Brain microvascular endothelial cell (primary cell): ENCODE measurements around the gene ARHGAP26.

Source experiments
- DNase-seq: peaks from one replicate; pipeline ENCODE4 v3.0.0-alpha.2; 2020
- H3K27ac ChIP-seq: fragments of 250-450 bp; sonication (Bioruptor Pico); 2 replicates; pipeline ENCODE4 v1.5.1; 2020; ENCODE audit warnings: mild to moderate bottlenecking, moderate library complexity
- H3K27me3 ChIP-seq: fragments of 250-450 bp; sonication (Bioruptor Pico); replicated peaks from 2 replicates; pipeline ENCODE4 v1.5.1; 2020; ENCODE audit warnings: mild to moderate bottlenecking
- H3K36me3 ChIP-seq: fragments of 250-450 bp; sonication (Bioruptor Pico); replicated peaks from 2 replicates; pipeline ENCODE4 v1.5.1; 2020; ENCODE audit warnings: mild to moderate bottlenecking
- H3K4me3 ChIP-seq: 2 replicates; pipeline ENCODE4 v1.5.1; 2011; ENCODE audit warnings: low read depth, mild to moderate bottlenecking, control low read depth, low read length, moderate library complexity
- CTCF ChIP-seq: IDR thresholded peaks from 2 replicates; pipeline ENCODE4 v1.5.1; 2011; ENCODE audit warnings: low read depth, mild to moderate bottlenecking, moderate library complexity, low read length, control low read depth, inconsistent platforms; ENCODE audit errors: missing control alignments
- in situ Hi-C: cut with HindIII; loops from 2 replicates; pipeline ENCODE4 v1.10.0; 2017; ENCODE audit warnings: low sequenced_read_pairs, low pct_ligation_motif_present

The ARHGAP26 gene

GRCh38 chr5:142823126-142823525 lies 52.9 kb downstream of the ARHGAP26 start:
- in situ Hi-C loops: no loop called here
- H3K27me3 ChIP-seq: no peaks in the 10 kb centered on the region
- H3K27ac ChIP-seq: no peak overlapping the region
- H3K4me3 ChIP-seq: no peak overlapping the region
- no peak for TF ChIP-seq CTCF
- no peak for DNase-seq
- H3K36me3 ChIP-seq: no peaks in the 10 kb centered on the region

GRCh38 chr5:142823806-142824205 lies 53.6 kb downstream of the ARHGAP26 start:
- in situ Hi-C loops: no loop called here
- Histone ChIP-seq H3K36me3 (no peaks in the 10 kb centered on the region), H3K27ac (no peak overlapping the region), H3K27me3 (no peaks in the 10 kb centered on the region), H3K4me3 (no peak overlapping the region)
- no peak for TF ChIP-seq CTCF
- no peak for DNase-seq

- no peak overlapping the region for H3K27ac ChIP-seq
- H3K27me3 ChIP-seq: no peaks in the 10 kb centered on the region
- no peak for TF ChIP-seq CTCF
- DNase-seq: no peak
- H3K36me3 ChIP-seq: no peaks in the 10 kb centered on the region
- no peak overlapping the region for H3K4me3 ChIP-seq
- in situ Hi-C loops: no loop called here
These were observed 54.2 kb downstream of the ARHGAP26 start for GRCh38 chr5:142824391-142824790.

- Histone ChIP-seq H3K27ac (no peak overlapping the region), H3K27me3 (no peaks in the 10 kb centered on the region), H3K36me3 (no peaks in the 10 kb centered on the region), H3K4me3 (no peak overlapping the region)
- no peak for TF ChIP-seq CTCF
- no peak for DNase-seq
- in situ Hi-C loops: no loop called here
These were observed 55.4 kb downstream of the ARHGAP26 start for GRCh38 chr5:142825378-142826089.

- Histone ChIP-seq H3K4me3 (no peak overlapping the region), H3K36me3 (no peaks in the 10 kb centered on the region), H3K27ac (no peak overlapping the region), H3K27me3 (no peaks in the 10 kb centered on the region)
- no peak for TF ChIP-seq CTCF
- in situ Hi-C loops: no loop called here
- DNase-seq: no peak
These were observed 55.9 kb downstream of the ARHGAP26 start for GRCh38 chr5:142826093-142826492.
